ENCODE measurements around the gene MMP23B.
A peak's percentile ranks its signal among the peaks of the same experiment; 100 is the strongest.

The MMP23B gene

DNA sequence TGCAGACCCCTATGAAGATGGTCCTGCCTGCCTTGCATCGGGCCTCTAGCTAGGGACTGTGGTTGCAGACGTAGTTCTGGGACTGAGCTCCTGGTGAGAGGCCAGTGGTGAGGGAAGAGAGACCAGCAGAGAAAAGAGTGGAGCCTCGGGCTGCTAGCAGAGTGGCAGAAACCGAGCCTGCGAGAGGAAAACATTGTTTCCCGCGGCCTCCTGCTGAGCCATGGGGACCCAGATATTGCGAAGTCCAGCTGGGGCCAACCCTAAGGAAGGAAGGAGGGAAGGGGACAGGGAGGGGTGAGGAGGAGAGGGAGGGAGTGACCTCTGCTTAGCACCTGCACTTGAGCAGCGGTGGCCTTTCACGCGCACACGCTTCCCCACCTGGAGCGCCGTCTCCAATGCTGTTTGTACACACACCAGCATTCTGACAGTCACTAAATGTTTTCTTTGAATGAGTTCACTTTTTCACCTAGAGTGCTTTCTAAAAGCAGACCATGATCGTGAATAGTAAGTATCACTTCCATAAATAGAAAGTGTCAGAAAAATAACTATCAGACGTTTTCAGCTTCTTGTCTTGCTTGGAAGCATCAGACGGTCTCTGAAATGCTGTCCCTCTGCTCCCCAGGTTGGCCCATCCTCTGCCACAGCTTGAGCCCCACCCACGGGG, 29.5 kb upstream of the MMP23B start:
- H3K9me3 Mint-ChIP-seq, result no peaks in the 10 kb centered on the region
- no peak overlapping the region for H3K27ac Mint-ChIP-seq
- TF ChIP-seq, protein P1, sequence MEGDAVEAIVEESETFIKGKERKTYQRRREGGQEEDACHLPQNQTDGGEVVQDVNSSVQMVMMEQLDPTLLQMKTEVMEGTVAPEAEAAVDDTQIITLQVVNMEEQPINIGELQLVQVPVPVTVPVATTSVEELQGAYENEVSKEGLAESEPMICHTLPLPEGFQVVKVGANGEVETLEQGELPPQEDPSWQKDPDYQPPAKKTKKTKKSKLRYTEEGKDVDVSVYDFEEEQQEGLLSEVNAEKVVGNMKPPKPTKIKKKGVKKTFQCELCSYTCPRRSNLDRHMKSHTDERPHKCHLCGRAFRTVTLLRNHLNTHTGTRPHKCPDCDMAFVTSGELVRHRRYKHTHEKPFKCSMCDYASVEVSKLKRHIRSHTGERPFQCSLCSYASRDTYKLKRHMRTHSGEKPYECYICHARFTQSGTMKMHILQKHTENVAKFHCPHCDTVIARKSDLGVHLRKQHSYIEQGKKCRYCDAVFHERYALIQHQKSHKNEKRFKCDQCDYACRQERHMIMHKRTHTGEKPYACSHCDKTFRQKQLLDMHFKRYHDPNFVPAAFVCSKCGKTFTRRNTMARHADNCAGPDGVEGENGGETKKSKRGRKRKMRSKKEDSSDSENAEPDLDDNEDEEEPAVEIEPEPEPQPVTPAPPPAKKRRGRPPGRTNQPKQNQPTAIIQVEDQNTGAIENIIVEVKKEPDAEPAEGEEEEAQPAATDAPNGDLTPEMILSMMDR (IDR thresholded peaks at IDR 0.05; ENCODE audit: unreplicated experiment in 3 of 3), result no peak
- peaks cover 48% of the 10 kb centered on the region for H3K27me3 Mint-ChIP-seq (ENCODE audit: low read depth)
- H3K4me3 Mint-ChIP-seq, result peak overlapping the region in 1 of 3 experiments; percentile 31
- H3K36me3 Mint-ChIP-seq (ENCODE audit: low read depth), result no peaks in the 10 kb centered on the region
- H3K4me1 Mint-ChIP-seq, result no peaks in the 10 kb centered on the region

DNA sequence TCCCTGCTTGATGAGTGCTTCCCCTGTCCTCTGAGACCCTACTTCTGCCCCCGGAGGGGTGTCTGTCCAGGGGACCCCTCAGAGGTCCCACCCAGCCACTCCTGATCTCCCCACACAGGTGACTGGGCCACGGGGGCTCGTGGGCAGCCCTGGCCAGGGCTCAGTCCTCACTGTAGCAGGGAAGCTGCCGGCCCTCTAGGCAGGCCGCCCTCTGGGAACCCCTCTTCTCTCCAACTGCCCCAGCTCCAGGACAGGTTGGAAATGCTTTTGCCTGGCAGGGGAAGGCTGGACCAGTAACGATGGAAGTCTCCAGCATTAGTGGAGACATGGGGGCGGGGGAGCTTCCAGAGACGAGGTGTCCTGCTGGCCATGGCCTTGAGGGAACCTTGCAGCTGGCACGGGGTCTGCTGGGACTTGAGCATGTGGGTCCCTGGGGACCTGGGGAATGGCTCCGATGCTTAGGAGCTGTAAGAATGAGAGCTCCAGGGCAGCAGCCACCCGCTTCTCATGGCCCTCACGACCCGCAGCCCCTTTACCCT, 28.9 kb upstream of the MMP23B start:
- H3K4me3 Mint-ChIP-seq, result peak overlapping the region in 1 of 3 experiments; percentile 31
- no peaks in the 10 kb centered on the region for H3K4me1 Mint-ChIP-seq
- no peak overlapping the region for H3K27ac Mint-ChIP-seq
- H3K9me3 Mint-ChIP-seq, result no peaks in the 10 kb centered on the region
- H3K36me3 Mint-ChIP-seq (ENCODE audit: low read depth), result no peaks in the 10 kb centered on the region
- peaks cover 42% of the 10 kb centered on the region for H3K27me3 Mint-ChIP-seq (ENCODE audit: low read depth)
- TF ChIP-seq, protein P1 (IDR thresholded peaks at IDR 0.05; ENCODE audit: unreplicated experiment in 3 of 3), result no peak

DNA sequence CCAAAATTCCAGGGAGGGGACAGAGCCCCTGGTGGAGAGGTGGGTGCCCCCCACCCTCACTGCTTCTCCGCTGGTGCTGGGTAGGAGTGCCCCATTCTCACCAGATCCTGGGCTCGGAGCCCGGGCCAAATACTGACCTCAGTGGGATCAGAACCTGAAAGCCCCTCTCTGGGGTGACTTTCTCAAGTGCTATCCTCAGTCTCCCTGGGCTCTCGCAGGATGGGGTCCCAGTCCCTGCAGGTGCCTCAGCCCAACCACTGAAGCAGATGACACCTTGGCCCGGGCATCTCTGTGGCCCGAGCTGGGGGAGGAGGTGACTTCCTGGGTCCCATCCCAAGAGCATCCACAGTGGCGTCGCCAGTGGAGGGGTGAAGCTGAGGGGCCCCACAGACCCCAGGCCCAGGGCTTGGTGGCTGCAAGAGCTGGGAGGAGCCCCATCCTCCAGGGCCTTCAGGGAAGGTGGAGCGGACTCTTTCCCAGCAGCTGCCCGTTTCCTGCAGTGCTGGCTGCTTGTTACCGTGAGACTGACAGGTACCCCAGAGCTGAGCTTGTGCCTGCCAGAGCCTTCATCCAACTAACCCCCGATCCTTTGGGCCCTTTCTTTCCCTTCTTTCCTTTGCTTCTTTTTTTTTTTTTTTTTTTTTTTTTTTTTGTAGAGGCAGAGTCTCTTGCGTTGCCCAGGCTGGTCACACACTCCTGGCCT, 28.2 kb upstream of the MMP23B start:
- Mint-ChIP-seq H3K27me3 (ENCODE audit: low read depth) (peaks cover 35% of the 10 kb centered on the region), H3K4me1 (no peaks in the 10 kb centered on the region), H3K9me3 (no peaks in the 10 kb centered on the region), H3K27ac (no peak overlapping the region), H3K4me3 (no peak overlapping the region), H3K36me3 (ENCODE audit: low read depth) (no peaks in the 10 kb centered on the region)
- TF ChIP-seq, protein P1 (IDR thresholded peaks at IDR 0.05; ENCODE audit: unreplicated experiment in 3 of 3), result no peak

DNA sequence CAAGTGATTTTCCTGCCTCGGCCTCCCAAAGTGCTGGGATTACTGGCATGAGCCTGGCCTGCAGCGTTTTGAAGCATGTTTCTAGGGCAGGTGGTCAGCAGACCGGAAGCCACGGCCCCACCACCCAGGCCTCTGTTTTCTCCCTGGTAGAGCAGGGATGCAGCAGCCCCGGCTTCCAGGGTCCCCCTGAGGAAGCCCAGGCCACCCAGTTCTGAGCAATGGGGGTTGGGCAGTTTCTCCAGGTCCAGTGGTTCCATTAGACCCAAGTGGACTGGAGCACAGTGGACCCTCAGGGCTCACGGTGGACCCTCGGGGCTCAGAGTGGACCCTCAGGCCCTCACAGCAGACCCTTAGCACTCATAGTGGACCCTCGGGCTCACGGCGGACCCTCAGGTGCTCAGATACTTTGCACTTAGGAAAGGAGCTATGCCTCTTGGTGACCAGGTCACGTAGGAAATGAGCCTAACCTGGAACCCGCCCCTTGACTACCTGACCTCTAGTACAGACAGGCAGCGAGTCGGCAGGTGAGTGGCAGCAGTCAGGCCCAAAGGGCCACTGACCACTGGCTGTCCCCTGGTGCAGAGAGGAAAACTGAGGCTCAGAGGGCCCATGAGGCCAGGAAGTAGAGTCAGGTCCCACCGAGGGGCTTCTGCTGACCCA, 27.5 kb upstream of the MMP23B start:
- Mint-ChIP-seq H3K4me3 (no peak overlapping the region), H3K27ac (no peak overlapping the region), H3K36me3 (ENCODE audit: low read depth) (no peaks in the 10 kb centered on the region), H3K4me1 (no peaks in the 10 kb centered on the region), H3K27me3 (ENCODE audit: low read depth) (peaks cover 31% of the 10 kb centered on the region), H3K9me3 (no peaks in the 10 kb centered on the region)
- TF ChIP-seq, protein P1 (IDR thresholded peaks at IDR 0.05; ENCODE audit: unreplicated experiment in 3 of 3), result no peak

DNA sequence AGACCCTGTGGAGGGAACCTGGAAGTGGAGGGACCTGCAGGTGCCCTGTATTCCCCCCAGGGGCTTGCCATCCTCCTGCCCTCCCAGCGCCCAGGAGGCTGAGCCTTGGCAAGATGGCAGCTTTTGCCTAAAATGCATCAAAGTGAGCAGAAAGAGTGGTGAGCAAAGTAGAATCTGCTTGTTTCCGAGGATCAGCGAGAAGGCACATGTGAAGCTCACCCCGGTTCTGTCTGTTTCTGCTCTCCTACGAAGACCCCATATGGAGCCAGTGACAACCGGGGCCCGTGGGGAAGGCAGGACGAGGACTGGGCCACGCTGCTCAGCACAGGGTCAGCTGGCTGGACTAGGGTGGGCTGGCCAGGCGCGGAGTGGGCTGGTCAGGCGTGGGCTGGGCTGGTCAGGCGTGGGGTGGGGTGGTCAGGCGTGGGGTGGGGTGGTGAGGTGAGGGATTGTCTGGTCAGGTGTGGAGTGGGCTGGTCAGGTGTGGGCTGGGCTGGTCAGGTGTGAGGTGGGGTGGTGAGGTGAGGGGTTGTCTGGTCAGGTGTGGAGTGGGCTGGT, 26.9 kb upstream of the MMP23B start:
- peaks cover 31% of the 10 kb centered on the region for H3K27me3 Mint-ChIP-seq (ENCODE audit: low read depth)
- no peak overlapping the region for H3K27ac Mint-ChIP-seq
- H3K4me1 Mint-ChIP-seq, result no peaks in the 10 kb centered on the region
- H3K4me3 Mint-ChIP-seq, result no peak overlapping the region
- no peaks in the 10 kb centered on the region for H3K36me3 Mint-ChIP-seq (ENCODE audit: low read depth)
- H3K9me3 Mint-ChIP-seq, result no peaks in the 10 kb centered on the region
- TF ChIP-seq, protein P1 (IDR thresholded peaks at IDR 0.05; ENCODE audit: unreplicated experiment in 3 of 3), result no peak

Measured in nephron (organoid).